ENCODE results near the gene KRT23.
"Not testable (repeated sequence)": the region's sequence is repeated elsewhere in the genome, so short reads cannot be mapped to it uniquely, and the experiment has no call there.

KRT23 gene

GRCh38 chr17:40947929-40948328, 10.5 kb upstream of the KRT23 start:
- no peak for DNase-seq

GRCh38 chr17:40945414-40945813, 8.0 kb upstream of the KRT23 start:
- no peak for DNase-seq

GRCh38 chr17:40944531-40944930, 7.1 kb upstream of the KRT23 start:
- no peak for DNase-seq

- no peak for DNase-seq
Measured at GRCh38 chr17:40942553-40942952, 5.1 kb upstream of the KRT23 start.

- no peak for DNase-seq
Measured at GRCh38 chr17:40940266-40940665, 2.8 kb upstream of the KRT23 start.

GRCh38 chr17:40938981-40939380, 1.5 kb upstream of the KRT23 start:
- no peak for DNase-seq

GRCh38 chr17:40936976-40937375, 470 bp downstream of the KRT23 start:
- no peak for DNase-seq

GRCh38 chr17:40936437-40936971, 942 bp downstream of the KRT23 start:
- DNase-seq, result no peak

- no peak for DNase-seq
Measured at GRCh38 chr17:40935624-40936023, 1.8 kb downstream of the KRT23 start.

- DNase-seq, result peak; percentile 61
Measured at GRCh38 chr17:40932608-40933007, 4.8 kb downstream of the KRT23 start.

GRCh38 chr17:40931311-40931710, 6.1 kb downstream of the KRT23 start:
- no peak for DNase-seq

GRCh38 chr17:40926341-40926740, 11.1 kb downstream of the KRT23 start:
- no peak for DNase-seq

GRCh38 chr17:40922239-40922638, 15.2 kb downstream of the KRT23 start:
- no peak for DNase-seq

- DNase-seq, result no peak
Measured at GRCh38 chr17:40921026-40921425, 16.4 kb downstream of the KRT23 start.

- not testable (repeated sequence) for DNase-seq
Measured at GRCh38 chr17:40917116-40917515, 20.3 kb downstream of the KRT23 start.

- DNase-seq, result no peak
Measured at GRCh38 chr17:40916366-40916765, 21.1 kb downstream of the KRT23 start.

- no peak for DNase-seq
Measured at GRCh38 chr17:40915721-40916256, 21.7 kb downstream of the KRT23 start.

GRCh38 chr17:40915199-40915661, 22.2 kb downstream of the KRT23 start:
- no peak for DNase-seq

- DNase-seq, result no peak
Measured at GRCh38 chr17:40914075-40914855, 23.2 kb downstream of the KRT23 start.

GRCh38 chr17:40912486-40913210, 24.8 kb downstream of the KRT23 start:
- DNase-seq, result no peak

GRCh38 chr17:40910441-40910841, 27.0 kb downstream of the KRT23 start:
- DNase-seq, result no peak

- no peak for DNase-seq
Measured at GRCh38 chr17:40909755-40910154, 27.7 kb downstream of the KRT23 start.

- peak; percentile 80 for DNase-seq
Measured at GRCh38 chr17:40909351-40909750, 28.1 kb downstream of the KRT23 start.

GRCh38 chr17:40906613-40907012, 30.8 kb downstream of the KRT23 start:
- DNase-seq, result no peak
